NCI-H446 (cell line): ENCODE results near the gene COL24A1.
"Not testable (repeated sequence)": the region's sequence is repeated elsewhere in the genome, so short reads cannot be mapped to it uniquely, and the experiment has no call there.

Source experiments
- DNase-seq, 2 experiments: peaks; one replicate each; lab custom pipeline; 2025; lab: John Stamatoyannopoulos, UW

Gene COL24A1

GRCh38 chr1:86082183-86082582, 74.4 kb downstream of the COL24A1 start:
- DNase-seq: no peak

GRCh38 chr1:86072474-86072873, 84.1 kb downstream of the COL24A1 start:
- not testable (repeated sequence) for DNase-seq

- not testable (repeated sequence) for DNase-seq
Observed at GRCh38 chr1:86071870-86072269, 84.7 kb downstream of the COL24A1 start.

- DNase-seq: peak in 1 of 2 experiments; percentile 26
Observed at GRCh38 chr1:86069757-86070145, 86.8 kb downstream of the COL24A1 start.

GRCh38 chr1:86068841-86069756, 87.5 kb downstream of the COL24A1 start:
- DNase-seq: peak; percentile 11 to 45

- peak; percentile 74 to 88 for DNase-seq
Observed at GRCh38 chr1:86068271-86068721, 88.3 kb downstream of the COL24A1 start.

GRCh38 chr1:86067626-86068025, 88.9 kb downstream of the COL24A1 start:
- no peak for DNase-seq

GRCh38 chr1:86064899-86065298, 91.7 kb downstream of the COL24A1 start:
- DNase-seq: no peak

GRCh38 chr1:86063721-86064120, 92.9 kb downstream of the COL24A1 start:
- no peak for DNase-seq

- DNase-seq: no peak
Observed at GRCh38 chr1:86062453-86062852, 94.1 kb downstream of the COL24A1 start.

GRCh38 chr1:86061551-86061990, 95.0 kb downstream of the COL24A1 start:
- DNase-seq: no peak

GRCh38 chr1:86054396-86054795, 102.2 kb downstream of the COL24A1 start:
- no peak for DNase-seq

- DNase-seq: no peak
Observed at GRCh38 chr1:86052948-86053698, 103.4 kb downstream of the COL24A1 start.

- DNase-seq: no peak
Observed at GRCh38 chr1:86035101-86035500, 121.5 kb downstream of the COL24A1 start.

GRCh38 chr1:86030180-86030579, 126.4 kb downstream of the COL24A1 start:
- no peak for DNase-seq

- DNase-seq: peak; percentile 42 to 51
Observed at GRCh38 chr1:86018283-86018923, 138.2 kb downstream of the COL24A1 start.

GRCh38 chr1:86016076-86016759, 140.4 kb downstream of the COL24A1 start:
- DNase-seq: no peak

GRCh38 chr1:86015375-86015774, 141.2 kb downstream of the COL24A1 start:
- no peak for DNase-seq

- no peak for DNase-seq
Observed at GRCh38 chr1:86000601-86001000, 156.0 kb downstream of the COL24A1 start.

- DNase-seq: no peak
Observed at GRCh38 chr1:85998105-85998855, 158.3 kb downstream of the COL24A1 start.

GRCh38 chr1:85992791-85993190, 163.8 kb downstream of the COL24A1 start:
- no peak for DNase-seq
